K562 (cell line): ENCODE data around the gene CHRND.

Experiments used
- CHD1 ChIP-seq: fragments of 200-600 bp; sonication (generic); IDR thresholded peaks from one replicate; pipeline ENCODE4 v1.6.1; 2012; ENCODE audit warnings: mild to moderate bottlenecking, moderate library complexity, low read length, inconsistent platforms
- HDAC6 ChIP-seq: IDR thresholded peaks from 2 replicates; pipeline ENCODE4 v1.6.1; 2012; ENCODE audit warnings: low read depth, mild to moderate bottlenecking, control low read depth, inconsistent platforms, low read length, moderate library complexity
- MAZ ChIP-seq, 2 experiments: fragments of 450-650 bp in 1 of 2; sonication (generic) in 1 of 2; formaldehyde crosslinking; IDR thresholded peaks in 1 of 2; conservative IDR thresholded peaks in 1 of 2; 2 replicates each; pipeline versions ENCODE4 v1.4.0 to v1.5.0; 2020; ENCODE audit warnings: mild to moderate bottlenecking in 1 of 2, missing genetic modification reagents in 1 of 2

DNA sequence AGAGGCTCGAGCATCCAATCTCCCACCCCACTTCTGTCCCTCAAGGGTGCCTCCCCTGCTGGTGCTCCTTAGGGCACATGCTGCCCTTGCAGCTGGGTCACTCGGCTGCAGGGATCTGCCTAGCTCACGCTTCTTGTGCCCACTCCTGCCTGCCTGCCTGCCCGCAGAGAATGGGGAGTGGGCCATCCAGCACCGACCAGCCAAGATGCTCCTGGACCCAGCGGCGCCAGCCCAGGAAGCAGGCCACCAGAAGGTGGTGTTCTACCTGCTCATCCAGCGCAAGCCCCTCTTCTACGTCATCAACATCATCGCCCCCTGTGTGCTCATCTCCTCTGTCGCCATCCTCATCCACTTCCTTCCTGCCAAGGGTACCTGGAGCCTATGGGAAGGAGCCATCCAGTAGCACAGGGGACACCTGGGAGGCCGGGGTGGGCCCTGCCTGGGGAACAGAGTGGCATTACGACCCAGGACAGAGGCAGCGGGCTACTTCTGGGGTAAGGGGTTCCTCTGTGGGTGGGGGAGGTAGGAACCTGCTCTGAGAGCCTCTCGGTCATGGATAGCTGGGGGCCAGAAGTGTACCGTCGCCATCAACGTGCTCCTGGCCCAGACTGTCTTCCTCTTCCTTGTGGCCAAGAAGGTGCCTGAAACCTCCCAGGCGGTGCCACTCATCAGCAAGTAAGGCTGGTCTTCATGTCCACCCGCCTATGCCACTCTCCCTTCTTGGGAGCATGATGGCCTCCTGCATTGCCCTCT lies 16.9 kb downstream of the CHRND start:
- TF ChIP-seq CHD1: no peak
- TF ChIP-seq MAZ (CRISPR knock-in tag; conservative IDR thresholded peaks at IDR 0.05 in 1 of 2, IDR thresholded peaks at IDR 0.05 in 1 of 2): no peak
- no peak for TF ChIP-seq HDAC6
